GM23248 (cell line): Measurements from ENCODE around the gene NAV2. TPM values are rescaled to one million over a fixed set of nuclear protein-coding genes. Genes with fewer than 3 reads are reported as not detected.

ENCODE experiments used
- DNase-seq: peaks from one replicate; pipeline ENCODE4 v3.0.0-alpha.2; 2015
- H2AFZ ChIP-seq: fragments of 200-600 bp; sonication (generic); 2 replicates; pipeline ENCODE4 v1.6.1; 2016; ENCODE audit warnings: antibody characterized with exemption
- H3F3A ChIP-seq: fragments of 200-600 bp; sonication (generic); 2 replicates; pipeline ENCODE4 v1.6.1; 2016; ENCODE audit warnings: mild to moderate bottlenecking, antibody characterized with exemption, mixed run types; ENCODE audit not compliant: insufficient read depth
- H3K27ac ChIP-seq: fragments of 200-600 bp; sonication (generic); 2 replicates; pipeline ENCODE4 v1.5.1; 2016; ENCODE audit warnings: mild to moderate bottlenecking
- H3K27me3 ChIP-seq: fragments of 200-600 bp; sonication (generic); replicated peaks from 2 replicates; pipeline ENCODE4 v1.6.1; 2016; ENCODE audit warnings: mild to moderate bottlenecking; ENCODE audit not compliant: insufficient read depth
- H3K36me3 ChIP-seq: fragments of 200-600 bp; sonication (generic); 2 replicates; pipeline ENCODE4 v1.6.1; 2016; ENCODE audit warnings: low read depth, mild to moderate bottlenecking
- H3K4me1 ChIP-seq: fragments of 200-600 bp; sonication (generic); 2 replicates; pipeline ENCODE4 v1.6.1; 2016; ENCODE audit warnings: mild to moderate bottlenecking; ENCODE audit not compliant: insufficient read depth
- H3K4me2 ChIP-seq: fragments of 200-600 bp; sonication (generic); one replicate; pipeline ENCODE4 v1.6.1; 2016; ENCODE audit warnings: mild to moderate bottlenecking; ENCODE audit not compliant: unreplicated experiment
- H3K4me3 ChIP-seq: fragments of 200-600 bp; sonication (generic); 2 replicates; pipeline ENCODE4 v1.5.1; 2016; ENCODE audit warnings: mild to moderate bottlenecking
- H3K79me2 ChIP-seq: fragments of 200-600 bp; sonication (generic); 2 replicates; pipeline ENCODE4 v1.6.1; 2016; ENCODE audit warnings: mild to moderate bottlenecking; ENCODE audit not compliant: insufficient read depth
- H3K9ac ChIP-seq: fragments of 200-600 bp; sonication (generic); 2 replicates; pipeline ENCODE4 v1.6.1; 2016; ENCODE audit warnings: mild to moderate bottlenecking
- H3K9me2 ChIP-seq: fragments of 200-600 bp; sonication (generic); 2 replicates; pipeline ENCODE4 v1.6.1; 2016; ENCODE audit warnings: mixed run types, mild to moderate bottlenecking, moderate library complexity; ENCODE audit not compliant: insufficient read depth
- H3K9me3 ChIP-seq: fragments of 200-600 bp; sonication (generic); one replicate; pipeline ENCODE4 v1.6.1; 2017; ENCODE audit warnings: low read depth
- H4K20me1 ChIP-seq: fragments of 200-600 bp; sonication (generic); 2 replicates; pipeline ENCODE4 v1.6.0; 2016; ENCODE audit not compliant: insufficient read depth
- EZH2 ChIP-seq: fragments of 200-600 bp; sonication (generic); IDR thresholded peaks from 2 replicates; pipeline ENCODE4 v1.6.1; 2018; ENCODE audit warnings: antibody characterized with exemption, mild to moderate bottlenecking; ENCODE audit not compliant: insufficient read depth, poor library complexity, severe bottlenecking
- EZH2phosphoT487 ChIP-seq: fragments of 200-600 bp; sonication (generic); IDR thresholded peaks from 2 replicates; pipeline ENCODE4 v1.6.1; 2018; ENCODE audit warnings: antibody characterized with exemption, moderate library complexity, mild to moderate bottlenecking, low read depth; ENCODE audit not compliant: insufficient read depth
- WGBS, 2 experiments: methylation state at CpG; one replicate each; pipeline ENCODE4 v1.1.6; 2015 to 2017; ENCODE audit warnings: low lambda C conversion rate in 2 of 2, low coverage in 1 of 2; ENCODE audit errors: missing lambda C conversion rate in 2 of 2; 5-methylcytosine and 5-hydroxymethylcytosine counted together
- in situ Hi-C: fragments of 300-500 bp; cut with MboI; formaldehyde crosslinking; loops from 2 replicates; pipeline ENCODE4 v1.15.0; 2020
- polyA plus RNA-seq: library from polyadenylated mRNA; unstranded; fragments of >200 nt; fragmentation: Nextera tagmentation; extraction: Ambion mirVana; gene quantifications from 2 replicates; pipeline ENCODE4 v1.2.1, GENCODE V29; 2016
- total RNA-seq: library from RNA; depleted of rRNA; stranded (reverse); fragments of >200 nt; shearing (Covaris generic); gene quantifications from 2 replicates; pipeline ENCODE4 v1.2.3, GENCODE V29; 2014

The NAV2 gene
- total and polyA plus RNA-seq, 2 experiments from 2014 or later: 5.7 to 11.9 TPM

- Histone ChIP-seq H2AFZ (no peak overlapping the region), H3F3A (peaks cover 20% of the 10 kb centered on the region), H3K9me2 (no peaks in the 10 kb centered on the region), H3K4me2 (no peak overlapping the region), H3K9me3 (no peaks in the 10 kb centered on the region), H3K4me1 (peaks cover 9% of the 10 kb centered on the region), H3K36me3 (peaks cover 12% of the 10 kb centered on the region; the same call in 1 of the 2 replicates), H3K27me3 (no peaks in the 10 kb centered on the region), H3K27ac (no peak overlapping the region), H4K20me1 (no peaks in the 10 kb centered on the region), H3K9ac (no peak overlapping the region), H3K4me3 (no peak overlapping the region), H3K79me2 (peaks cover 68% of the 10 kb centered on the region)
- WGBS, 2 experiments: 100% methylated on average over 2 of the region's 2 CpGs
- no peak for TF ChIP-seq EZH2phosphoT487
- no peak for TF ChIP-seq EZH2
- in situ Hi-C loops: no loop called here
- DNase-seq: no peak
Observed at GRCh38 chr11:19967787-19968186, 255.2 kb downstream of the NAV2 start.

- 0 out of 2 replicates have a peak, but pooled peaks cover 6% of the 10 kb centered on the region for H3K36me3 ChIP-seq
- 93 to 94% methylated on average over 5 of the region's 5 CpGs for WGBS, 2 experiments
- H2AFZ ChIP-seq: no peak overlapping the region
- no peak overlapping the region for H3K27ac ChIP-seq
- no peak overlapping the region for H3K4me2 ChIP-seq
- no peaks in the 10 kb centered on the region for H3K9me3 ChIP-seq
- no peaks in the 10 kb centered on the region for H4K20me1 ChIP-seq
- no peaks in the 10 kb centered on the region for H3K4me1 ChIP-seq
- TF ChIP-seq EZH2: no peak
- TF ChIP-seq EZH2phosphoT487: no peak
- H3K27me3 ChIP-seq: no peaks in the 10 kb centered on the region
- in situ Hi-C loops: no loop called here
- H3F3A ChIP-seq: peaks cover 10% of the 10 kb centered on the region
- no peak for DNase-seq
- H3K9me2 ChIP-seq: no peaks in the 10 kb centered on the region
- H3K9ac ChIP-seq: no peak overlapping the region
- H3K4me3 ChIP-seq: no peak overlapping the region
- H3K79me2 ChIP-seq: peaks cover 75% of the 10 kb centered on the region
Observed at GRCh38 chr11:19968860-19969259, 256.2 kb downstream of the NAV2 start.

GRCh38 chr11:19970944-19971343, 258.3 kb downstream of the NAV2 start:
- no peak overlapping the region for H3K27ac ChIP-seq
- H3F3A ChIP-seq: 0 out of 2 replicates have a peak, but pooled peaks cover 3% of the 10 kb centered on the region
- H3K9me2 ChIP-seq: no peaks in the 10 kb centered on the region
- no peak overlapping the region for H2AFZ ChIP-seq
- no peak overlapping the region for H3K4me3 ChIP-seq
- no peak for DNase-seq
- no peak overlapping the region for H3K4me2 ChIP-seq
- no peak for TF ChIP-seq EZH2
- no peak for TF ChIP-seq EZH2phosphoT487
- no peak overlapping the region for H3K9ac ChIP-seq
- 0 out of 2 replicates have a peak, but pooled peaks cover 6% of the 10 kb centered on the region for H3K36me3 ChIP-seq
- no peaks in the 10 kb centered on the region for H4K20me1 ChIP-seq
- H3K27me3 ChIP-seq: no peaks in the 10 kb centered on the region
- no peaks in the 10 kb centered on the region for H3K4me1 ChIP-seq
- H3K9me3 ChIP-seq: no peaks in the 10 kb centered on the region
- WGBS, 2 experiments: 91 to 97% methylated on average over 4 of the region's 4 CpGs
- peaks cover 88% of the 10 kb centered on the region for H3K79me2 ChIP-seq
- in situ Hi-C loops: no loop called here

- 45 to 52% methylated on average over 2 of the region's 2 CpGs for WGBS, 2 experiments
- H3K79me2 ChIP-seq: peaks cover 88% of the 10 kb centered on the region
- H2AFZ ChIP-seq: no peak overlapping the region
- H3K27ac ChIP-seq: no peak overlapping the region
- no peaks in the 10 kb centered on the region for H3K27me3 ChIP-seq
- TF ChIP-seq EZH2phosphoT487: no peak
- TF ChIP-seq EZH2: no peak
- H3K9ac ChIP-seq: no peak overlapping the region
- no peak for DNase-seq
- no peak overlapping the region for H3K4me3 ChIP-seq
- no peaks in the 10 kb centered on the region for H3K4me1 ChIP-seq
- no peaks in the 10 kb centered on the region for H4K20me1 ChIP-seq
- in situ Hi-C loops: no loop called here
- 0 out of 2 replicates have a peak, but pooled peaks cover 3% of the 10 kb centered on the region for H3F3A ChIP-seq
- 0 out of 2 replicates have a peak, but pooled peaks cover 6% of the 10 kb centered on the region for H3K36me3 ChIP-seq
- no peak overlapping the region for H3K4me2 ChIP-seq
- no peaks in the 10 kb centered on the region for H3K9me3 ChIP-seq
- no peaks in the 10 kb centered on the region for H3K9me2 ChIP-seq
Observed at GRCh38 chr11:19972091-19972490, 259.5 kb downstream of the NAV2 start.
